Endodermal cell (in vitro differentiated cells): ENCODE results near the gene HMGB1. TPM values are rescaled to one million over a fixed set of nuclear protein-coding genes. Genes with fewer than 3 reads are reported as not detected.

Source experiments
- DNase-seq: peaks from one replicate; pipeline ENCODE4 v3.0.0-alpha.2; 2017
- H3K27ac ChIP-seq: 2 replicates; pipeline ENCODE4 v1.5.1; 2013; ENCODE audit warnings: mild to moderate bottlenecking, low read depth, low read length, moderate library complexity
- H3K27me3 ChIP-seq: 2 replicates; pipeline ENCODE4 v1.6.1; 2013; ENCODE audit warnings: mild to moderate bottlenecking, low read length, moderate library complexity; ENCODE audit not compliant: insufficient read depth, control insufficient read depth, poor library complexity, severe bottlenecking
- H3K36me3 ChIP-seq: 2 replicates; pipeline ENCODE4 v1.7.0; 2013; ENCODE audit warnings: mild to moderate bottlenecking, low read length, moderate library complexity; ENCODE audit not compliant: control insufficient read depth, insufficient read depth
- H3K4me1 ChIP-seq: one replicate; pipeline ENCODE4 v1.7.0; 2013; ENCODE audit warnings: low read length; ENCODE audit not compliant: control insufficient read depth, insufficient read depth
- H3K4me3 ChIP-seq: 2 replicates; pipeline ENCODE4 v1.5.1; 2013; ENCODE audit warnings: mild to moderate bottlenecking, low read length, moderate library complexity
- H3K9ac ChIP-seq: 2 replicates; pipeline ENCODE4 v1.6.1; 2013; ENCODE audit warnings: mild to moderate bottlenecking, low read length, moderate library complexity; ENCODE audit not compliant: poor library complexity, severe bottlenecking; ENCODE audit errors: extremely low read depth
- H3K9me3 ChIP-seq: 2 replicates; pipeline ENCODE4 v1.6.1; 2013; ENCODE audit warnings: mild to moderate bottlenecking, low read length, moderate library complexity; ENCODE audit not compliant: control insufficient read depth
- H3K27ac Mint-ChIP-seq: 2 replicates; pipeline ENCODE4 v1.8.0; 2020; ENCODE audit warnings: mixed read lengths
- H3K27me3 Mint-ChIP-seq: 2 replicates; pipeline ENCODE4 v1.8.0; 2021; ENCODE audit warnings: mild to moderate bottlenecking, mixed read lengths; ENCODE audit not compliant: insufficient read depth
- H3K36me3 Mint-ChIP-seq: 2 replicates; pipeline ENCODE4 v1.8.0; 2020; ENCODE audit warnings: low read depth, mixed read lengths
- H3K4me1 Mint-ChIP-seq: 2 replicates; pipeline ENCODE4 v1.8.0; 2020; ENCODE audit warnings: mixed read lengths
- H3K4me3 Mint-ChIP-seq: 2 replicates; pipeline ENCODE4 v1.8.0; 2020; ENCODE audit warnings: mild to moderate bottlenecking, moderate library complexity, mixed read lengths
- H3K9me3 Mint-ChIP-seq: 2 replicates; pipeline ENCODE4 v1.8.0; 2020; ENCODE audit warnings: mild to moderate bottlenecking, mixed read lengths
- CTCF ChIP-seq: fragments of 200-600 bp; sonication (generic); conservative IDR thresholded peaks from 2 replicates; pipeline ENCODE4 v1.5.0; 2021; ENCODE audit warnings: antibody characterized with exemption, mild to moderate bottlenecking
- WGBS, 2 experiments: methylation state at CpG; one replicate each; pipeline versions ENCODE4 v1.1.5 to v1.1.7; 2013; ENCODE audit warnings: missing lambda C conversion rate in 2 of 2, mixed read lengths in 1 of 2; ENCODE audit not compliant: insufficient coverage in 1 of 2, insufficient read length in 1 of 2; 5-methylcytosine and 5-hydroxymethylcytosine counted together
- total RNA-seq, 2 donors: library from RNA; stranded (reverse); fragmentation: NEBNext Ultra II Directional in 1 of 2; extraction: Animal tissue kit (Norgen Biotek cat#: 25700) in 1 of 2; gene quantifications; 2 replicates in 1 of 2; 3 replicates in 1 of 2; pipeline ENCODE4 v1.2.1, GENCODE V29; 2021

The HMGB1 gene
- total RNA-seq, 2 donors from 2014 or later, result 545 to 557 TPM

GRCh38 chr13:30499338-30499737 lies 33.6 kb upstream of the HMGB1 start:
- H3K27ac Mint-ChIP-seq, result no peak overlapping the region
- no peaks in the 10 kb centered on the region for H3K36me3 Mint-ChIP-seq
- no peaks in the 10 kb centered on the region for H3K4me1 Mint-ChIP-seq
- H3K27me3 ChIP-seq, result no peaks in the 10 kb centered on the region
- WGBS, 2 experiments, result 89 to 91% methylated on average over 3 of the region's 3 CpGs
- H3K4me3 ChIP-seq, result no peak overlapping the region
- H3K4me3 Mint-ChIP-seq, result no peak overlapping the region
- H3K9ac ChIP-seq, result no peak overlapping the region
- no peak for DNase-seq
- H3K27ac ChIP-seq, result no peak overlapping the region
- no peaks in the 10 kb centered on the region for H3K4me1 ChIP-seq
- H3K9me3 Mint-ChIP-seq, result no peaks in the 10 kb centered on the region
- no peaks in the 10 kb centered on the region for H3K36me3 ChIP-seq
- H3K9me3 ChIP-seq, result no peaks in the 10 kb centered on the region
- TF ChIP-seq CTCF, result no peak
- peaks cover 2% of the 10 kb centered on the region for H3K27me3 Mint-ChIP-seq

GRCh38 chr13:30496147-30496546 lies 30.4 kb upstream of the HMGB1 start:
- Histone ChIP-seq H3K4me3 (no peak overlapping the region), H3K9me3 (no peaks in the 10 kb centered on the region), H3K36me3 (no peaks in the 10 kb centered on the region), H3K9ac (no peak overlapping the region), H3K27ac (no peak overlapping the region), H3K4me1 (no peaks in the 10 kb centered on the region), H3K27me3 (no peaks in the 10 kb centered on the region)
- H3K36me3 Mint-ChIP-seq, result no peaks in the 10 kb centered on the region
- no peak for TF ChIP-seq CTCF
- no peak for DNase-seq
- no peaks in the 10 kb centered on the region for H3K9me3 Mint-ChIP-seq
- 94 to 100% methylated on average over 1 to 2 of the region's 2 CpGs for WGBS, 2 experiments
- H3K27me3 Mint-ChIP-seq, result peaks cover 2% of the 10 kb centered on the region
- H3K4me3 Mint-ChIP-seq, result no peak overlapping the region
- no peak overlapping the region for H3K27ac Mint-ChIP-seq
- peaks cover 9% of the 10 kb centered on the region for H3K4me1 Mint-ChIP-seq

GRCh38 chr13:30495746-30496145 lies 30.0 kb upstream of the HMGB1 start:
- Histone ChIP-seq H3K4me3 (no peak overlapping the region), H3K4me1 (no peaks in the 10 kb centered on the region), H3K9ac (no peak overlapping the region), H3K9me3 (no peaks in the 10 kb centered on the region), H3K27me3 (no peaks in the 10 kb centered on the region), H3K36me3 (no peaks in the 10 kb centered on the region), H3K27ac (no peak overlapping the region)
- peaks cover 9% of the 10 kb centered on the region for H3K4me1 Mint-ChIP-seq
- no peak overlapping the region for H3K27ac Mint-ChIP-seq
- WGBS, 2 experiments, result 0 to 45% methylated on average over 1 to 2 of the region's 2 CpGs
- H3K9me3 Mint-ChIP-seq, result no peaks in the 10 kb centered on the region
- peaks cover 2% of the 10 kb centered on the region for H3K27me3 Mint-ChIP-seq
- no peaks in the 10 kb centered on the region for H3K36me3 Mint-ChIP-seq
- no peak for TF ChIP-seq CTCF
- DNase-seq, result no peak
- H3K4me3 Mint-ChIP-seq, result no peak overlapping the region
